ENCODE data around the gene DPYSL4.

DPYSL4 gene

DNA sequence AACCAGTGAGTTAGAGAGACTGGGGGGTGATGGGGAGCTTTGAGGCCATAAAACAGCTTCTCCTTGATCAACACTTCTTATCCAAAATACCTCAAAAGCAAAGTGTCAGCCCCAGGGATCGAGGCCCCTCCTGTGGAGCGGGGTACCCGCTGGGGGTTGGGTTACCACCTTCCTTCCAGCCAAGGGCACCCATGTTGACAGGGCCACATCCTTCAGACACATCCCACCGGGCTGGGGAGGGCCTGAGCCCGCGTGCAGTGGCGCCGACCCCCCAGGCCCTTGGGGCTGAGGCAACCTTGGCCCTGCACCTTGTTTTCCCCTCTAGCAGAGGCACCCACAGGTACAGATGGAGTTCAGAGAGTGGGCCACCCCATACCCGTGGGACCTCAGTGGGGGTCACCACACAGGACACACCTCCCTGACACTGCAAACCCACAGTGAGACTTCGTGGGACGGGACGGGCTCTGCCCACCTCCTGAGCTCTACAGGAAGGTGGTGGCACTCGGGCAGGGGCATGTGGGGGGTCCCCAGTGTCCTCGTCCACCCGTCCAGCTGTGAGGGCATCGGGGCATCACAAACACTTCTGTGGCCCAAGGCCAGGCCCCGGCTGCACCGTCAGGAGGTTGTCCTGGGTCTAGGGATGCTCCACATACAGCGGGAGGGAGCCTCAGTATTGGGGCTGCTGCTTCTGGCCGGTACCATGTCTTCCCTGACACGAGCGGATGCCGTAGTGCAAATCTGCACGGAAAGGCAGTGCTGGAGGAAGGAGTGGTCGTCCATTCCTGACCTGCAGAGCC, 10.7 kb downstream of the DPYSL4 start:
- DNase-seq = no peak

DNA sequence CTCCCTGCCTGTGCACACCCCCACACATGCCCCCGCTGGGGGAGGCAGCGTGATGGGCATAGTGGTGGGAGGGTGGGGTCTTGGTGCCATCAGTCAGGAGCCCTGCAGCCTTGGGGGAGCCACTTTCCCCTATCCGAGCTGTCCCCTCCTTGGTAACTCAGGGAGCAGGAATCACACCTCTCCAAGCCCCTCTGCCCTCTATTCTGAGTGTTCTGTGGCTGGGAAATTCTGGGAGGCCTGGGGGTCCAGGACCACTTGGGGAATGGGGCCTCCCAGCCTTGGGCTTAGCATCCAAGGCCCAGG, 11.3 kb downstream of the DPYSL4 start:
- no peak for DNase-seq

DNA sequence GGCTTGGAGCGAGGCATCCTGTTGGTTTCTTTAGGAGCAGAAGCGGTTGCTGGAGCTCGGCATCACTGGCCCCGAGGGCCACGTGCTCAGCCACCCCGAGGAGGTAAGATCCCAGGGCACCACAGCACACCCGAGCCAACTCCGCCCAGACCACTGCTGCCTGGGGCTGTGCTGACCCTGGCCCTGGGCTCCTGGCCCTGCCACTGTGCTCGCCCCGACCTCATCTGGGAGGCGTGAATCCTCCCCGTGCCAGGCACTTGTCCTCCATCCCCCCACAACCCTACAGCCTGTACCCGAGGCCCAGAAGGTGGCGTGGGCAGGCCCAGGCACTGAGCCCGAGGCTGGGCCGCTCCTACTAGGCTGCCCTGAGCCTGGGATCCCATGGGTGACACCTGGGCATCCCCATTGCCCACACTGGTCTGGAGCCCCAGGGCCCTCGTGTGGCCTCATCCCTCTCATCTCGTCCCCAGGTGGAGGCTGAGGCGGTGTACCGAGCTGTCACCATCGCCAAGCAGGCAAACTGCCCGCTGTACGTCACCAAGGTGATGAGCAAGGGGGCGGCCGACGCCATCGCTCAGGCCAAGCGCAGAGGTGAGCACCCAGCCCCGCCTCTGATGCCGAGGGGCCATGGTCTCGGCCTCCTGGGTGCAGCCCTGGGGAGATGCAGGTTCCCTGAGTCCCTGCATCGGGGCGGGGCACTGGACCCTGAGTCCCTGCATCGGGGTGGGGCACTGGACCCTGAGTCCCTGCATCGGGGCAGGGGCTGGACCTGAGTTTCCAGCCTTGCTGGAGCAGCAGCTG, 11.8 kb downstream of the DPYSL4 start:
- no peak for DNase-seq

DNA sequence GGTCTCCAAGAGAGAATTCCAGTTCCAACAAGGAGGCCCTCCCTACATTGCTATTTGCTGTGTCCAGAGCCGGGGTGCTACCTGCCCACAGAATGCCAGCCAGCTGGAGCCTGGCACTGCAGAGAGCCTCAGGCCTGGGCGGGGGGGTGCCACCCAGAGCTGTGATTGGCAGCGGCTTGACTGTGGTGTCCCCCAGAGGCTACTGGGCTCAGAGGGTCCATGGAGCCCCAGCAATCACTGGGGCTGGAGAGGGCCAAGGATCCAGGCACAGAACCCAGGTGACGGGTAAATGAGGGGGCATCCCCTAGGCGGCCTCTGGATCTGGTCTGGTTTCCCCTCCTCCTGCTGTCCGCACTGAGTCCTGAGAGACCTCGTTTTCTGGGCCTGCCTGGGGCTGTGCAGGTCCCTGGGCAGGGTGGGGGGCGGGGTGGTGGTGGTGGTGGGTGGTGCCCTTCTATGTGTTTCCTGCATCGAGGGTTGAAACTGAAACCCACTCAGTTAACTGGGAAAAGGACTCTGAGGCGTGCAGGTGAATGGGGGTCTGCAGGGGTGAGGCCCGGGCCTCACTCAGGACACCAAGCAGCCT, 12.6 kb downstream of the DPYSL4 start:
- no peak for DNase-seq

DNA sequence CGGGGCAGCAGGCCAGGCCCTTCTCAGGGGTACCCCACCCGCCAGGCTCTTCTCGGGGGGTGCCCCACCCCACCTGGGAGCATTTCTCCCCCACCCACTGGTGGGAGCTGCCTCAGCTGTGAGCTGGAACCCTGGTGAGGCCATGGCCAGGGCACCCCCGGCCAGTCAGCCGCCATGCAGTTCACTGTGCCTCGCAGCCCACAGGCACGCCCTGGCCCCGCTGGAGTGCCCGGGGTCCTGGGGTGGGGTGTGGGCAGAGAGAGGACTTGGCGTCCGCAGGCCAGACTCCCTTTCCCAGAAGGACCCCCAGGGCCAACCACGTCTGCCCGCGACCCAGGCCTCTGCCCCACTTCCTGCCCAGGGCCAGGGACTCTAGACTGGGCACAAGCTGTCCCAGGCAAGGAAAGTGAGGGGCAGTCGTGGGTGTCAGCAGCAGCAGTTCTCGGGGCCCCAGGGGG, 13.1 kb downstream of the DPYSL4 start:
- no peak for DNase-seq

DNA sequence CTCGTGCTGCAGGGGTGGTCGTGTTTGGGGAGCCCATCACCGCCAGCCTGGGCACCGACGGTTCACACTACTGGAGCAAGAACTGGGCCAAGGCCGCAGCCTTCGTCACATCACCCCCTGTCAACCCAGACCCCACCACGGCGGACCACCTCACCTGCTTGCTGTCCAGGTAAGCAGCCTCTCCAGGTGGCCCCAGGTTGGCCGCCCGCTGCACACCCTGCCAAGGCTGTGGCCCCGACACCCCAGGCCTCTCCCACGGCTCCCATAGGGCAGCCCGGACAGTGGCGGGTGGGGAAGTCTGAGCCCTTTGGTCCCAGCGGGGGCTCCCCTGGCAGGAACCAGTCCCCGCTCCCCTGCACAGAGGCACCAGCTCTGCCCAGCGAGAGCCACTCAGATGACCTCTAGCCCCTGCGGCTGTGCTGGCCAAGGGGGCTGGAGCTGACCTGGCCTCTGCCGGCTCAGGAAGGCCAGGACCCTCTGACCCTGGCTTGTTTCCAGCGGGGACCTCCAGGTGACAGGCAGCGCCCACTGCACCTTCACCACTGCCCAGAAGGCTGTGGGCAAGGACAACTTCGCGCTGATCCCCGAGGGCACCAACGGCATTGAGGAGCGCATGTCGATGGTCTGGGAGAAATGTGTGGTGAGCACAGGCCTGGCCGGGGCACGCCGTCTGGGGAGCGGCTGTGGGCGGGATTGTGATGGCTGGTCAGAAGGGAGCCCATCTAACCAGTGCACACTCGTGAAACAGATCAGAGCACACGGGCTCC, 13.8 kb downstream of the DPYSL4 start:
- DNase-seq = no peak

DNA sequence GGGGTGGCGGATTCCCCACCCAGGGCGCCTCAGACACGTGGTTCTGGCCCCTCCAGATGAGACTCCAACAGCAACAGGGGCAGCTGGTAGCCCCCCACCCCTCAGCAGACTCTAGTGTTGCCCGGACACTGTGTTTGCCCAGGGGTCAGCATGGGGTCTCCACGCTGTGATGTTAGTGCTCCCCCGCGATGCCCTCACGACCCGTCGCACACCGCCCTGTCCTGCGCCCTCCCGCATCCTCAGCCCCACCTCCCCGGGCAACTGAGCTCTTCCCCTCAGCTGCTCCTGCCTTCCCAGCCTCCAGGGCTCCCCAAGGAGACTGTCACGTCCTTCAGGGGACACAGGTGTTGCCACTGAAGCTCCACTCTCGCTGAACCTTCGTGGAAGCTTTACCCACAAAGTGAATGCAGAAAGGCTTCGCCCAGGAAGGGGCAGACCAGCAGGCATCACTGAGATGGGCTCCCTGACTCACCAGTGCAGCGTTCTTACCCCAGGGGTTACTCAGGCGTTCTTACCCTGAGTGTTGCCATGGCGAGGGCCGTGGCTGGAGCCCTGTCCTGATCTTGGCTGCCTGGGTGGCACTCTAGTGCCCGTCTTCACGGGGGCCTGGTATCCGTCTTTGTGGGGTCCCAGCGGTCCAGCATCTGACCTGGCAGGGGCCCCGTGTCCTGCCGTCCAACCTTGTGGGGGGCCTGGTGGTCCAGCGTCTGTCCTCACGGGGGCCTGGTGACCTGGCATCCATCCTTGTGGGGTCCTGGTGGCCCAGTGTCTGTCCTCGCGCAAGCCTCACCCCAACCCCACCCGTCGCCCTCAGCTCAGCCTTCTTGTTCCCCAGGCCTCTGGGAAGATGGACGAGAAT, 14.6 kb downstream of the DPYSL4 start:
- no peak for DNase-seq

DNA sequence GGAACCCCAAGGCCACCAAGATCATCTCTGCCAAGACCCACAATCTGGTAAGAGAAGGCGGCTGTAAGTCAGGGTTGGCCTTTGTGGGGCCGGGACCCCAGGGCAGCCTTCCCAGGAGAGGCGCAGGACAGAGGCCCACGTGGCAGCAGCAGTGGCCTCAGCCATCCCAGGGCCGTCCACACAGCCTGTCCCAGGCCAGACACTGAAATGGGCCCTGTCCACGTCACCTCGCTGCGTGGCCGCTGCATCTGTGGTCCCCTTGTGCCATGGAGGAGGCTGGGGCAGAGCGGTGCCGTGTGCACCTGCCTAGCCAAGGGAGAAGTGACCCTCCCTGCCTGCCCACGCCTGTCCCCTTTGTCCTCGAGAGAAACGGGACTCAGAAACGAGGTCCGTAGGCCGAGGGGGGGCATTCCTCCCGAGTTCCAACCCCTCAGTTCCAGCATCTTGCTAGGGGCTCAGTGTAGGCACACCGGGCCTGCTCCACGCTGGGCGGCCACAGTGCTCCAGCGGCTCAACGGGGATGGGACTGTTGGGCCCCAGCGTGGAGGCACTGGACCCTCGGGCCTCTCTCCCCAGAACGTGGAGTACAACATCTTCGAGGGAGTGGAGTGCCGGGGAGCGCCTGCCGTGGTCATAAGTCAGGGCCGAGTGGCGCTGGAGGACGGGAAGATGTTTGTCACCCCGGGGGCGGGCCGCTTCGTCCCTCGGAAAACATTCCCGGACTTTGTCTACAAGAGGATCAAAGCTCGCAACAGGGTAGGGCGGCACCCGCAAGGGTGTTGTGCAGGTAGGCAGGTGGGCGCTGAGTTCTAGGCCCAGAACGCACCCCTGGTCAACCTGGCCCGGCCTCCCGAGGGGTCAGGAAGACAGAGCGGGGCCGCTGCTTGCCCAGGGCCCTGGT, 15.6 kb downstream of the DPYSL4 start:
- no peak for DNase-seq

DNA sequence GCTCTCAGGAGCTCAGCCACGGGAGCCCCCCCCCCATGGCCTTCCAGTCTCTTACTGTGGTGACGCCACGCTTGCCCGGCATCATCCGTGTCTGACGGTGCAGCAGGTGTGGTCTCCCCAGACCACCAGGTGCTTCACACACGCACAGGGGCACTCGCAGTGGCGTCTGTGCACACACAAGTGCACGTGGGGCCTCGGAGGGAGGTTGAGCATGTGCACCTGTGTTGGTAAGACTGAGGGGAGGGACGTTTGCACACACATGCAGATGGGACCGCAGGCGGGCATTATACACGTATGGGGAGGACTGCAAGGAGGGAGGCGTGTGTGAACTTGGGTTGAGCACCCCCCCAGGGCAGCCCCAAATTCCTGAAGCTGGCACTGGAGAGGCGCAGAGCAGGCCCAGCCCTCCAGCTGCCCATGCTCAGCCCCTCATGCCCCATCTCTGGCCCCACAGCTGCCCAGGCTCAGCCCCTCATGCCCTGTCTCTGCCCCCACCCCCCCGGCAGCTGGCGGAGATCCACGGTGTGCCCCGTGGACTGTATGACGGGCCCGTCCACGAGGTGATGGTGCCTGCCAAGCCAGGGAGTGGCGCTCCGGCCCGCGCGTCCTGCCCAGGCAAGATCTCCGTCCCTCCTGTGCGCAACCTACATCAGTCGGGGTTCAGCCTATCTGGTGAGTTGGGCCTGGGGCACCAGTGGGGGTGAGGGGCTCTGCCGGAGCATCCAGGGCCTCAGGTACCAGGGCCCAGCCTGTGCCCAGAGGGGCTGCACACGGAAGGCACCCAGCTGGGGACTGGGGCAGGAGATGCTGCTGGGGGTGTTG, 16.7 kb downstream of the DPYSL4 start:
- no peak for DNase-seq

DNA sequence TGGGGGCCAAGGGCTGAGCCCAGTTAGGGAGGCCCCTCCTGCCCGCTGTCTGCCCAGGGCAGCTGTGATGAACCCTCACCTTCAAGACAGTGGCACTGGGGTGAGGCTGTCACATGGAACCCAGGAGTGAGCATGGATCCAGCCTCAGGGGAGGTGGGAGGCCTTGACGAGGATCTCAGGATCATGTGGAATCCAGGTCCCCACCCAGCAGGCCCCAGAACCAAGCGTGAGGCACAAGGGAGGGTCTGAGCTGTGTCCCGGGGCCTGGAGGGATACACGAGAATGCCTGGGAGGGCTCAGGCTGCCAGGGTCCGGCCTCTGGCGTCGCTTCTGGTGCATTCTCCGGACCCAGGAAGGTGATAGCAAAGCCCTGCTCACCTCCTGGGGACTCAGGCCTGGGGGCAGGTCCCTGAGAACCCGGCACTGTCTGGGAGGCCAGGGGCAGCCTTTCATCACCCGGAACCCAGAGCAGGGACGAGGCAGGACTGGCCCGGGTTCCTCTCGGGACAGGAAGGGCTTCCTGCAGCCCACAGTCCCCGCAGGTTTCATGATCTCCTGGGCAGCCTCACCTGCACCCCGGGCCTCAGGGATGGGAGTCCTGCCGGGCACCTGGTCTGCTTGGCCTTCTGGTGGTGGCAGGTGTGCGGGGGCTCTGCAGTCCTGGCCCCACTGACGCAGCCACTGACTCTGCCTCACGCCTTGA, 17.5 kb downstream of the DPYSL4 start:
- DNase-seq = no peak

DNA sequence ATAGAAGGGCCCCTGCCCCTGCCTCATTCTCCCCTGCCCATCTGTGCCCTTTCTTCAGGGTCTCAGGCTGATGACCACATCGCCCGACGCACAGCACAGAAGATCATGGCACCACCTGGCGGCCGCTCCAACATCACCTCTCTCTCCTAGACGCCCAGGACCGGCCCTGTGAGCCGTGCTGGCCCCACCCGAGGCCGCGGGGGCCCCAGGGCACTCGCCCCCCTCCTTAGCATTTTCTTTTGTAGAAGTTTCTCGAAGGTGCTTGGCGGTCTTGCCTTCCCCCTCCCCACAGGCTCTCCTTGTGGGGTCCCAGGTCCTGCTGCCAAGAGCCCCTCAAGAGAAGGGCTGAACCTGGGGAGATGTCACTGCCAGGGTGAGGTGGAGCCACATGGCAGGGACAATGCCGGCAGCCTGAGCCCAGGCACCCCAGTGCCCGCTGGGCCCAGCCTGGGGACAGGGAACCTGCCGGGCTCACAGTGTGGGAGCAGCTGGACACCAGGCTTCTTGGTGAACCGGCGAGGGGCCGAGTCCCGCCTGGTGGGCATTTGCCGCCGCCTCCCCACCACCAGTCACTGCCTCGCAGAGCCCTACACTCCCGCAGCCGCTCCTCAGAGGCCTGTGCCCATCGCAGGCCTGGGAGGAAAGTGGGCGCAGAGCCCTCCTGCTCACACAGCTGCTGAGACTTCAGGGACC, 18.2 kb downstream of the DPYSL4 start:
- no peak for DNase-seq

DNA sequence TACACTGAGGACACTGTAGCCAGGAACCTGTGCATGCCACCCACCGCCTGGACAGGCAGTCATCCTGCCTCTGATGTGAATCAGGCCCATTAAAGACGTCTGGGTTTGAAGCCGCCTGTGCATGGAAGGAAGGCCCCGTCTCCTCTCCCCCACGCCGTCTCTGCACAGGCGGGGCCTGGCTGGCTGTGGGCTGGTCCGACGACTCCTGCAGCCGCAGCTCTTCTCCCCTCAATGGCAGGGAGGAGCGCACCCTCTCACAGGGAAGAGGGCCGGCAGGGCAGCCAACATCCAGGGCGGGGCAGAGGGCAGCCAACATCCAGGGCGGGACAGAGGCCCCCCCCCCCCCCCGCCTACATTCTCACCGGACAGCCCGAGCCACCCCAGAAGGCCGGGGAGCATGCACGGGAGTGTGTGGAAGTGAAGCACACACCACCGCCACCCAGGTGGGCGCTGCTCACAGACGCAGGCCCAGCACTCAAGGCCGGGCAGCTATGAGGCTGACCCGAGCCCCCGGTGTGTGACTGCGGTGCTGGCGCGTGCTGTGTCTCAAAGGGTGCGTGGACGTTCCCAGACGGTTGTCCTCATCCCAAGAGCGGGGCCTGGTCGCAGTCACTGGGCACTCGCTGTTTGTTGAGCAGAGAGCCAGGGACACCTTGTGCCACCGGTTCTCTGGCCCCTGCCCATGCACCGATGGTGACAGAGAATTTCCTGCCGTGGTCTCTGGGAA, 19.1 kb downstream of the DPYSL4 start:
- DNase-seq = no peak

DNA sequence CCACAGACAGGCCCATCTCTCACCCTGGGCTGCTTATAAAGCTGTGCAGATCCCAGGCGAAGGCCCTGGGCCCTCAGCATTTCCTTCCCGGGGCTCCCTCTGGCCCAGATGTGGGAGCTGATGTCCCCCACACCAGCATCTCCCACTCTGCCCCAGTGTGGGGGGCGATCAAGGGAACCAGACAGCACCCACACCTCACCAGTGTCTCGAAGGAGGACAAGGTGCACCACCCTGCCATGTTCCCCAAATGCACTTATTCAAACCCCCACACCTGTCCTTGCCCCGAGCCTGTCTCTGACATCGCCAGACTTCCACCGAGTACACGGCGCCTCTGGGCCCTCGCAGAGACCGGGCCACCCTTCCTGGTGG, 19.6 kb downstream of the DPYSL4 start:
- no peak for DNase-seq

DNA sequence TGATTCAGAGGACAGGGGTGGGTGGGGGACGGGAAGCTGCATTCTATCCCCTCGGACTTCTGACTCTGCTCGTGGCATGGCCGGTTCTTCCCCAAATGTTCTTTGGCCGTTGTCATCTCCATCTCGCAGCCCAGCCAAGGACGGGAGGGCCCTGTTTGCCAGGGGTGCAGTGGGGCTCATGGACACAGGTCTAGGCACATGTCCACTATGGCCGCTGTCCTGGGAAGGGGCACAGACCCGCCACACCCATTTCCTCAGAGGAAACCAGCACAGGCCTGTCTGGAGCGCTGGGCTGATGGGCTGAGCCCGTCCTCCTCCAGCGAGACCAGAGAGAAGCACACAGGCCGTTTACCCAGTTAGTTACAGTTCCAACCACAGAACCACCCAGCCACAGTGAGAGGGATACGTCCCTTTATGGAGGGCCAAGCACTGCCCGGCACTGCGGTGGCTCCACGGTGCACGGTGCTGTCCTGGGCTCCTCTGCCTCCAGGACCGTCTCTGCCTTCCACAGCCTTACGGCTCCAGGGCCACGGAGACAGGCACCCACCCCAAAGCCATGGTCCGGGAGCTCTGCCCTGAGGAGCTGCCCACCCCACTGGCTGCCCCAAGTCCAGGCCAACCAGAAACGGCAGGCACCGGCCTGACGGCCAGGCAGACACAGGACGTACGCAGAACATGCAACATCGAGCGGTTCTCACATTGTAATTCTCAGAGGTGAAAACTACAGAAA, 20.2 kb downstream of the DPYSL4 start:
- DNase-seq = no peak

DNA sequence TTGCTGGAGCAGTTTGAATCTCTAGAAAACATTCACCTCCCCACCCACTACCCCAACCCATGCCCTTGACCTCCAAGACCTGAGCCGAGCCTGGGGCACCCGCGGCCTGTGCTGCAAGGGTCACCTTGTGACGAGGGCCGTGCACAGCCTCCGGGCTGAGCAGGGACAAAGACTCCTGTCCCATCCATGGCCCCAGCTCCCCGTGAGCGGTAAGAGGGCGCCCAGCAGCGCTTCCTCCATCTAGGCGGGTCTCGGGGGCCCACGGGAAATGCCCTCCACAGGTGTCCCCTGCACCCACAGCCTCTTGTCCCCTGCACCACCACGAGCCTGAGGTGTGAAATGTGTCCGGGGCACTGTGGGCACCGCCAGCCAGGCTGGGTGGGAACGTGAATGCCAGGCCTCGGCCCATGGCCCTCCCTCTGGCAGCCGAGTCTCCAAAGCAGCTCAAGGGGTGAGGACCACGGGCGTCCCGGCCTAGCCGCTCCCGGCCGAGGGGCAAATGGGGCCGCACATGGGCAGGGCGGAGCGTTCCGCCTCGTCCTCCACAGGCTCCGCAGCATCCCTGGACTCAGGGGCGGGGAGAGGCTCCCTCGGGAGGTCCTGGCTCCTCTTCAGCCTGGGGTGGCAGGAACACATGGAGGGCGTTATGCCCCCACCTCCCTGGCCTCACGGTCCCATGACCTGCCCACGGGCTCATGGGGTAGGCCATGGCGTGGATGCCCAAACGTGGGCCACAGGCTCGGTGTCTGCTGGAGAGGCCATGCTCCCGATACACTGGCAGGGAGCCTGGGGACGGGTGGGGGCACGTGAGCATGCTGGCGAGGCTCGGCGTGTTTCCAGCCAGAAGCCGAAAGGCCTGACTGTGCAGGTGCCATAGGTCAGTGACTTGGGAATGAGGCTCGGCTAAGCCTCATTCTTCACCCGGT, 21.1 kb downstream of the DPYSL4 start:
- no peak for DNase-seq

DNA sequence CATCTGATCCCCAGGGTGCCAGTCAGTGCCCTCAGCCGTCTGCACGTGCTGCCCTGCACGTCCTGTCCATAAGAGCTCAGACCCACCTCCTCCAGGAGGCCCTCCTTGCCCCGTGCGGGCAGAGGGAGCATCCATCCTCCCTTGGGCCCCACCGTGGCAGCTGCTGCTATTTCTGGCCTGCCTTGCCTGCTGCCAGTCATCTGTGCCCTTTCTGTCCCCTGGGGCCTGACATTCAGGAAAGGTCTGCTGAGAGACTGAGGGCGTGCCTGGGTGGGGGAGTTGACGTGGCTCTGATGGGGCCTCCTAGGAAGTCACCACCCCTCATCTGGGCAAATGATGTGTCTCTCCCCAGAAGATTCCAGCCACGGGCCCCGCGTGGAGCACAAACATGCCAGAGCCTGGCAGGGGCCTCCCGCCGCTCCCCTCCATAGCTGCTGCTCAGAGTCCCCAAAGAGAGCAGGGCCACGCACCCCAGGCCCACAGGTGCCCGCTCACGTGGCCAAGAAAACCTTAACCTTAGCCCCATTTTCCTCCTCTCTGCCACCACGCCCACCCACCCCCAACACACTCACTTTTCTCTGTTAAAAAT, 21.8 kb downstream of the DPYSL4 start:
- no peak for DNase-seq
